Cardiac fibroblast (primary cell): ENCODE results near the gene ABCC9.

Source experiments
- DNase-seq, 2 donors: peaks; one replicate each; pipeline versions ENCODE4 v3.0.0 to v3.0.0-alpha.2; 2010; ENCODE audit warnings: low read depth in 2 of 2
- H3K4me3 ChIP-seq, 2 donors: replicated peaks in 1 of 2; 1 replicate in 1 of 2; 2 replicates in 1 of 2; pipeline ENCODE4 v1.5.1; 2011; ENCODE audit warnings: low read depth in 2 of 2, low read length in 2 of 2, mild to moderate bottlenecking in 2 of 2, moderate library complexity in 1 of 2
- TF ChIP-seq, protein P1 (sequence below): IDR thresholded peaks from one replicate; pipeline ENCODE4 v1.5.1; 2011; ENCODE audit warnings: low read depth, mild to moderate bottlenecking, low read length, inconsistent platforms

The ABCC9 gene

GRCh38 chr12:21848192-21848591 lies 93.0 kb downstream of the ABCC9 start:
- TF ChIP-seq, protein P1, sequence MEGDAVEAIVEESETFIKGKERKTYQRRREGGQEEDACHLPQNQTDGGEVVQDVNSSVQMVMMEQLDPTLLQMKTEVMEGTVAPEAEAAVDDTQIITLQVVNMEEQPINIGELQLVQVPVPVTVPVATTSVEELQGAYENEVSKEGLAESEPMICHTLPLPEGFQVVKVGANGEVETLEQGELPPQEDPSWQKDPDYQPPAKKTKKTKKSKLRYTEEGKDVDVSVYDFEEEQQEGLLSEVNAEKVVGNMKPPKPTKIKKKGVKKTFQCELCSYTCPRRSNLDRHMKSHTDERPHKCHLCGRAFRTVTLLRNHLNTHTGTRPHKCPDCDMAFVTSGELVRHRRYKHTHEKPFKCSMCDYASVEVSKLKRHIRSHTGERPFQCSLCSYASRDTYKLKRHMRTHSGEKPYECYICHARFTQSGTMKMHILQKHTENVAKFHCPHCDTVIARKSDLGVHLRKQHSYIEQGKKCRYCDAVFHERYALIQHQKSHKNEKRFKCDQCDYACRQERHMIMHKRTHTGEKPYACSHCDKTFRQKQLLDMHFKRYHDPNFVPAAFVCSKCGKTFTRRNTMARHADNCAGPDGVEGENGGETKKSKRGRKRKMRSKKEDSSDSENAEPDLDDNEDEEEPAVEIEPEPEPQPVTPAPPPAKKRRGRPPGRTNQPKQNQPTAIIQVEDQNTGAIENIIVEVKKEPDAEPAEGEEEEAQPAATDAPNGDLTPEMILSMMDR = no peak
- DNase-seq = no peak
- H3K4me3 ChIP-seq = no peak overlapping the region

- TF ChIP-seq, protein P1 = no peak
- H3K4me3 ChIP-seq = no peak overlapping the region
- no peak for DNase-seq
These were observed 97.4 kb downstream of the ABCC9 start for GRCh38 chr12:21843795-21844194.

DNA sequence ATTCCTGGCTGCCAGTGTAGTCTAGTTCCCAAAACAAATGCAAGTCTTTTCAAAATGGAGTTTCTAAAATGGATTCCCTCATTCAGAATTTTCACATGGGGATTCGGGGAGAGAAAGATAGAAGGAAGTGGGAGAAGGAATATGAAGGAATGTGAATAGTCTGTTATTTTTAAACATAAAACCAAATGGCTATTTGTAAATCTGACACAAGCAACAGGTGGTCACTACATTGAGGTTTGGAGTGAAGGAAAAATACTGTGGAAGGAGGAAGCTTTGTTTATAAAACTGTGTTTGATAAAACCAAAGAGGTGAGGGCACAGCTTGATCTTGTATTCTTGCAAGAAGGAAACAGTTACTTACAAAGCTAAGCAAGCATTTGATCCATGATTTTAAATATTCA lies 101.5 kb downstream of the ABCC9 start:
- H3K4me3 ChIP-seq = no peak overlapping the region
- no peak for DNase-seq
- TF ChIP-seq, protein P1 = no peak

DNA sequence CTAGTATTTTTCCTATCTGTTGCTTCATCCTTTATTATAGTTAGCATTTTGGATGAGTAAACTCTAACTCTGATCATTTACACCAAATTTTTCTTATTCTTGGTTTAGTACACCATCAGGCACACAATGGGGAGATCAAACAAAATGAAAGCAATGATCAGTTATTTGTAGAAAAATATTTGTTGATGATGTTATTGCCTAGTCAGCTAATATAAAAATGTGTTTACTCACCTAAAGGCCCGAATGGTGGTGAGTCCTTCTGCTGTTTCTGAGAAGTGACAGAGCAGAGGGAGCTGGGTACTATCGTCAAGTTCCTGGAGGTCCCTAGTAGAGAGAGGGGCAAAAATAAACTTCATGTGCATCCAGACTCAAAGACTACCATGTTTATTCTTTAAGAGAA lies 103.4 kb downstream of the ABCC9 start:
- TF ChIP-seq, protein P1 = no peak
- no peak overlapping the region for H3K4me3 ChIP-seq
- no peak for DNase-seq

- TF ChIP-seq, protein P1 = no peak
- no peak overlapping the region for H3K4me3 ChIP-seq
- peak; percentile 49 to 75 for DNase-seq
These were observed 109.4 kb downstream of the ABCC9 start for GRCh38 chr12:21831791-21832344.

- DNase-seq = peak; percentile 42 to 77
- TF ChIP-seq, protein P1 = no peak
- no peak overlapping the region for H3K4me3 ChIP-seq
These were observed 112.4 kb downstream of the ABCC9 start for GRCh38 chr12:21828779-21829178.
